Activated T-cell treated with anti-CD3 and anti-CD28 coated beads, Interleukin-2, amount 50 U/mL, for 72 hours (primary cell): Measurements from ENCODE around the gene FMNL2. TPM values are rescaled to one million over a fixed set of nuclear protein-coding genes. Genes with fewer than 3 reads are reported as not detected.

Experiments
- ATAC-seq, 2 donors: fragments of 150-1000 bp; cut with Tn5 transposase; replicated peaks in 1 of 2; 2 replicates each; pipeline ENCODE4 v1.10.0; 2021; ENCODE audit warnings: moderate library complexity in 2 of 2, mild to moderate bottlenecking in 1 of 2
- DNase-seq, 2 donors: peaks; one replicate each; pipeline ENCODE4 v3.0.0; 2021 to 2022; ENCODE audit warnings: mixed read lengths in 1 of 2
- H3K27ac Mint-ChIP-seq: one replicate; pipeline ENCODE4 v1.8.0; 2022; ENCODE audit warnings: mild to moderate bottlenecking, moderate library complexity, mixed read lengths
- H3K27me3 Mint-ChIP-seq: one replicate; pipeline ENCODE4 v1.8.0; 2022; ENCODE audit warnings: low read depth, mixed read lengths
- H3K36me3 Mint-ChIP-seq, 2 donors: one replicate each; pipeline ENCODE4 v1.8.0; 2022; ENCODE audit warnings: mixed read lengths in 2 of 2, mild to moderate bottlenecking in 1 of 2; ENCODE audit not compliant: insufficient read depth in 2 of 2
- H3K4me1 Mint-ChIP-seq: one replicate; pipeline ENCODE4 v1.8.0; 2022; ENCODE audit warnings: low read depth, mixed read lengths
- H3K4me3 Mint-ChIP-seq, 2 donors: one replicate each; pipeline ENCODE4 v1.8.0; 2022; ENCODE audit warnings: mild to moderate bottlenecking in 2 of 2, mixed read lengths in 2 of 2, moderate library complexity in 2 of 2
- H3K9me3 Mint-ChIP-seq, 2 donors: one replicate each; pipeline ENCODE4 v1.8.0; 2022; ENCODE audit warnings: mixed read lengths in 2 of 2
- total RNA-seq, 2 donors: library from RNA; stranded (reverse); gene quantifications; one replicate each; pipeline ENCODE4 v1.2.3, GENCODE V29; 2022

Gene FMNL2
- total RNA-seq, 2 donors from 2014 or later, result 3.5 to 4.7 TPM

DNA sequence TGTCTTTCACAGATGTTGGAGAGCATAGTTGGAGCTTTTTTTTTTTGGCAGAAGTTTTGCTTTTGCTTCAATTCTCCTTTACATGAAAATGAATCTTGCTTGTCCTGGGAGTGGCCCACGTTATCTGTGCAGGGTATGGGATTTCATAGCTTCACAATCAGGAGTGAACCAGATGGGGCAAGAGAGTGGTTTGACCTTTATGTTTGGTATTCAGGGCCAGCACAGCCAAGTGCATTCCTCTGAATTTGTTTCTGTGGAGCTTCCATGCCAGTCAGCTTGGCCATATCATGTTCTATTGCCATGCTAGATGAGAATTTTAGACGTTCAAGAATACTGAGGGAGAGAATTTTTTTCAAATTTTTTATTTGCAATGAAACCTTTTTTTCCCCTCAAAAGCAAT, 265.7 kb downstream of the FMNL2 start:
- DNase-seq, result no peak
- Mint-ChIP-seq H3K27me3 (no peaks in the 10 kb centered on the region), H3K4me3 (no peak overlapping the region), H3K27ac (no peak overlapping the region), H3K4me1 (peaks cover 6% of the 10 kb centered on the region), H3K9me3 (no peaks in the 10 kb centered on the region), H3K36me3 (no peaks in the 10 kb centered on the region)
- ATAC-seq, result no peak

DNA sequence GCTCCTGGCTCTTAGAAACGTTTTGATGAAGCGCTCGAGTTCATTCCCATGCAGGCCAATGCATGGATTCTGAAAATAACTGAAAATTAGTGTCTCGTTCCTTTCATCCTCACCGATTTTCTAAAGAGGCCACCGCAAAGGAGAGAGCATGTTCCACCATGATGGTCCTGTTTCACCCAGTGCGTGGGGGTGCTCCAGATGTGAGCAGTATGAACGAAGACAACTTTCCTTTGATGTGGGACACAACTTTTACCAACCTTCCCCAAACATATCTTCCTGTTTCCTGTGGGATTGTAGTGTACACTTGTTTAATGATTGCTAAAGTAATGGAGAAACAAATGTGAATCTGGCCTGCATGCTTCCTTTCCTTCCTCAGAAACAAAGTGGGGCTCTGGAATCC, 267.8 kb downstream of the FMNL2 start:
- H3K4me3 Mint-ChIP-seq, result no peak overlapping the region
- no peaks in the 10 kb centered on the region for H3K36me3 Mint-ChIP-seq
- H3K4me1 Mint-ChIP-seq, result peaks cover 6% of the 10 kb centered on the region
- H3K27me3 Mint-ChIP-seq, result no peaks in the 10 kb centered on the region
- H3K9me3 Mint-ChIP-seq, result no peaks in the 10 kb centered on the region
- no peak overlapping the region for H3K27ac Mint-ChIP-seq
- ATAC-seq (no peak), DNase-seq (no peak)

DNA sequence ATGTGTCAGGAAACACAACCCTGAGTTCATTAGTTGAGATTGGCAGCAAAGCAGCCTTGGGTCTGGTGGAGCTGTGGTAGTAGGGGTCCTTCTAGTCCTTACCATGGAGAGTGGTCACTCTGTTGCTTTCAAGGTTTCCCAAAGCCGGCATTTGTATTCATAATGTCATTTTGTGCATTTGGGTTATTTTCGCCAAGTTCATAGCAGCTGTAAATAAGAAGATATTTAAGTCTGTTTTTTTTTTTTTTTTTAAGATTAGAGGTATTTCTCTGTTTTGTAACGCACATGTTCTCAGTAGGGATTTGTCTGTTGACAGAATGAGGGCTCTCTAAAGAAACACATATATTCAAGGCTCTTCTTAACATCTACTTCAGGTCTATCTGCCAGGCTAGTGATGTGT, 268.2 kb downstream of the FMNL2 start:
- Mint-ChIP-seq H3K27me3 (no peaks in the 10 kb centered on the region), H3K4me1 (peaks cover 6% of the 10 kb centered on the region), H3K36me3 (no peaks in the 10 kb centered on the region), H3K9me3 (no peaks in the 10 kb centered on the region), H3K4me3 (no peak overlapping the region), H3K27ac (no peak overlapping the region)
- ATAC-seq (no peak), DNase-seq (no peak)

DNA sequence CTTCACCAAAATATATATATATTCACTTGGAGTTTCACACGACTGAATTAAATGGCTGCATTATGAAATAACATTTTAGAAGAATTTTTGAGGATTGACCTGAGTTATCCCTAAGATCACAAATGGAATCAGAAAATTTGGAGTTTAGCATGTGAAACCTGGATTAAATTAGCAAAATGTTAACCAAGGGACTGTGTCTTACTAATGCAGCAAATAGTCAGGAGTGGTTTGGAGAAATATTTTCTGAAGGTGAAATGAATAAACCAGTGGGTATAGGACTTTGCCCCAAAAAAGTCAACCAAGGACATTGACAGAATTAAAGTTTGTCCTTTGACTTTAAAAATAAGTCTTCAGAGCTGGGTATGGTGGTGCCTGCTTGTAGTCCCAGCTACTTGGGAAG, 271.1 kb downstream of the FMNL2 start:
- Mint-ChIP-seq H3K4me3 (no peak overlapping the region), H3K36me3 (no peaks in the 10 kb centered on the region), H3K27me3 (no peaks in the 10 kb centered on the region), H3K27ac (no peak overlapping the region), H3K9me3 (no peaks in the 10 kb centered on the region), H3K4me1 (peaks cover 6% of the 10 kb centered on the region)
- DNase-seq (no peak), ATAC-seq (no peak)

DNA sequence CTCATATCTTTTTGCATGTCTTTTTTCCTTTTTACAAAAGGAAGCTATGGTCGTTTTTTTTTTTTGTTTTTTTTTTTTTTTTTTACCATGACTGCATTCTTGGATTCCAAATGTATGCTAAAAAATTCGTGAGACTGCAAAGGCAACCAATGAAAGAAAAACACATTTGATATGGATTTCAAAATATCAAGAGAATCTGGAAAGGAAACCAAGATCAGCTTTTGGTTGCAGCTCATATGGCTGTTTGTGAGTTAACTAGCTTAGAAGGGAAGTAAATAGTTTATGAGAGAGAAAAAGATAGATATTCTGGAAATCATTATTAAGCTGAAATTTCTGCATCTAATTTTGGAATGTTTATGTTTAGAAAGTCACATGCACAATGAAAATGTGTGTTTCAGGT, 272.0 kb downstream of the FMNL2 start:
- Mint-ChIP-seq H3K27me3 (no peaks in the 10 kb centered on the region), H3K27ac (no peak overlapping the region), H3K4me3 (no peak overlapping the region), H3K36me3 (no peaks in the 10 kb centered on the region), H3K9me3 (no peaks in the 10 kb centered on the region), H3K4me1 (peaks cover 11% of the 10 kb centered on the region)
- DNase-seq, result no peak
- no peak for ATAC-seq

GRCh38 chr2:152607793-152608300, 272.9 kb downstream of the FMNL2 start:
- Mint-ChIP-seq H3K9me3 (no peaks in the 10 kb centered on the region), H3K4me3 (no peak overlapping the region), H3K4me1 (peaks cover 11% of the 10 kb centered on the region), H3K27me3 (no peaks in the 10 kb centered on the region), H3K36me3 (no peaks in the 10 kb centered on the region), H3K27ac (no peak overlapping the region)
- ATAC-seq (no peak), DNase-seq (no peak)

GRCh38 chr2:152609154-152609553, 274.2 kb downstream of the FMNL2 start:
- Mint-ChIP-seq H3K4me1 (peaks cover 8% of the 10 kb centered on the region), H3K27ac (no peak overlapping the region), H3K9me3 (no peaks in the 10 kb centered on the region), H3K27me3 (no peaks in the 10 kb centered on the region), H3K36me3 (no peaks in the 10 kb centered on the region), H3K4me3 (no peak overlapping the region)
- DNase-seq, result no peak
- no peak for ATAC-seq

DNA sequence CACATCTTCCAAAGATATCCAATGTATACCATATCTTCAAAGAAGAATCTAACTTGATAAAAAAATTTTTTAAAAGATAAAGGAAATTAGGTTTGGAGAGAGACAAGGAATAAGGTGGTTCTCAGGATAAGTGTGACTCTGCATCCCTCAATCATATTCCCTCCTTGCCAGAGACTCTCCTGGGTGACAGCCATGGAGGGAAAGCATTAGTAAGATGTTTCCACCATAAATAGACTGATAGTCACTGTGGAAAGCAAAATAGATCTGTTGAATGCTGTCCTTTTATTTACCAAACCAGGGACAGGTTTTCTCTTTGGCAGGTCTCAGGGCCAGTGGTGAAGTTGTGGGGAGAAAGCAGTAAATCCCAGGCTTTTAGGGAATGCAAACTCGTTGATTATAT, 274.7 kb downstream of the FMNL2 start:
- Mint-ChIP-seq H3K36me3 (no peaks in the 10 kb centered on the region), H3K27me3 (no peaks in the 10 kb centered on the region), H3K27ac (no peak overlapping the region), H3K9me3 (no peaks in the 10 kb centered on the region), H3K4me1 (peaks cover 8% of the 10 kb centered on the region), H3K4me3 (no peak overlapping the region)
- DNase-seq (no peak), ATAC-seq (no peak)

GRCh38 chr2:152611458-152612231, 276.7 kb downstream of the FMNL2 start:
- Mint-ChIP-seq H3K36me3 (no peaks in the 10 kb centered on the region), H3K27ac (no peak overlapping the region), H3K9me3 (no peaks in the 10 kb centered on the region), H3K4me1 (peaks cover 8% of the 10 kb centered on the region), H3K27me3 (no peaks in the 10 kb centered on the region), H3K4me3 (no peak overlapping the region)
- ATAC-seq (no peak), DNase-seq (no peak)

DNA sequence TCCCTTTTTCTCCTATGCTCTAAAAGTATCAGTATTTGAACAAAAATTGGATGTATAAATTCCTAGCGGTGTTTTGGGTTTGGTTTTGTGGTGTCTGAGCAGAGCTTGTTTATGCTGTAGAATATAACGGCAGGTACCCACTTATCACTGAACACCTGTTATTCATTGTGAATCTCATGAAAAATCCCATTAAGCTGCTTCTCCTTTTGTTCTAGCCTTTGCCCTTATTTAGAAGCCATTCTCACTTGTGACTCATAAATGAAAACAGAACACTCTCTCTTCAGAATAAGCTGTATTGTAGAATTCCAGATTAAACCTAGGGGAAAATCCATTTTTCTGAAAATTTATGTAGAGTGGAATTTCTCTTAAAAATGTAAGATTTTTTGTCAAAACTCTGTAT, 278.3 kb downstream of the FMNL2 start:
- DNase-seq (no peak), ATAC-seq (no peak)
- H3K4me3 Mint-ChIP-seq, result no peak overlapping the region
- peaks cover 8% of the 10 kb centered on the region for H3K4me1 Mint-ChIP-seq
- no peak overlapping the region for H3K27ac Mint-ChIP-seq
- no peaks in the 10 kb centered on the region for H3K9me3 Mint-ChIP-seq
- no peaks in the 10 kb centered on the region for H3K36me3 Mint-ChIP-seq
- no peaks in the 10 kb centered on the region for H3K27me3 Mint-ChIP-seq

GRCh38 chr2:152615177-152615576, 280.2 kb downstream of the FMNL2 start:
- no peaks in the 10 kb centered on the region for H3K9me3 Mint-ChIP-seq
- DNase-seq (no peak), ATAC-seq (no peak)
- no peak overlapping the region for H3K27ac Mint-ChIP-seq
- peaks cover 8% of the 10 kb centered on the region for H3K4me1 Mint-ChIP-seq
- no peaks in the 10 kb centered on the region for H3K36me3 Mint-ChIP-seq
- H3K4me3 Mint-ChIP-seq, result no peak overlapping the region
- H3K27me3 Mint-ChIP-seq, result no peaks in the 10 kb centered on the region

- Mint-ChIP-seq H3K9me3 (no peaks in the 10 kb centered on the region), H3K27me3 (no peaks in the 10 kb centered on the region), H3K4me3 (no peak overlapping the region), H3K4me1 (no peaks in the 10 kb centered on the region), H3K27ac (no peak overlapping the region), H3K36me3 (no peaks in the 10 kb centered on the region)
- ATAC-seq (no peak), DNase-seq (no peak)
Measured at GRCh38 chr2:152617456-152618192, 282.6 kb downstream of the FMNL2 start.

DNA sequence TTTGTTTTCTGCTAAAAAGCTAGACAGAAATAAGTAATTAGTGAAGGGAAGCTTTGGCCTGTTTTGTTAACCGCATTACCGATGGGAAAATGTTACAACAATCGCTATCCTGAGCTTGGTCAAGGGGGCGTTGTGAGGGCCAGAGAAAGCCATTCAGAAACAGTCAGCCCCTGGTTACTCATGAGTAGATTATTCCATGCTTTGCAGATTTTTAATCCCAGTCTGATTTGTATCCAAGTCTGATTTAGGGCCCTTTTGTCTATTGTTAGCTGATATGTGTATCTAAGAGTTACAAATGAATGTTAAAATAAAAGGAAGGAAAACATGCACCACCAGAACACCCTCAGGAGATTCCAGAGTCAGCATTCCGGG, 283.2 kb downstream of the FMNL2 start:
- Mint-ChIP-seq H3K27ac (no peak overlapping the region), H3K4me1 (no peaks in the 10 kb centered on the region), H3K4me3 (no peak overlapping the region), H3K36me3 (no peaks in the 10 kb centered on the region), H3K27me3 (no peaks in the 10 kb centered on the region), H3K9me3 (no peaks in the 10 kb centered on the region)
- DNase-seq (no peak), ATAC-seq (no peak)
